HUDEP-2 (cell line): ENCODE measurements around the gene CD58.

Experiments used
- DNase-seq, 76 experiments: peaks; one replicate each; lab custom pipeline; 2025; ENCODE audit not compliant: unreplicated experiment in 76 of 76; lab: John Stamatoyannopoulos, UW

Gene CD58

DNA sequence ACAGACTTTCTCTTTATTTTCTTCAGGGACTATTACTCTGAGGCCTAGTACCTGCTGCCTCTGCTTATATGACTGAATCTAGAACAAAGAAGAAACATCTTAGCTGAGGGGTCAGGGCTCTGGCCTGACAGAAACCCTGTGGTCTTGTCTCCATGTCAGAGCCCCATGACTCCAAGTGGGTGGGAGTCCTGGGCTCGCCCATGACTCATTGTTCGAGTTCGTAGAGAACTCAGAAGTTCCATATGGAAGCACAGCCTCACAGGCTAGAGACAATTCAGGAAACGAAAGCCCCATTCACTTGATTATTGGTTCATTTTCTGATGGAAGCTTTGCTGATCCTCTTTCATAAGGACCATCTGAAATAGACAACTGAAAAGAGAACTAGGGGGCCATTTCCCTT is 73.2 kb downstream of the CD58 start:
- no peak for DNase-seq

DNA sequence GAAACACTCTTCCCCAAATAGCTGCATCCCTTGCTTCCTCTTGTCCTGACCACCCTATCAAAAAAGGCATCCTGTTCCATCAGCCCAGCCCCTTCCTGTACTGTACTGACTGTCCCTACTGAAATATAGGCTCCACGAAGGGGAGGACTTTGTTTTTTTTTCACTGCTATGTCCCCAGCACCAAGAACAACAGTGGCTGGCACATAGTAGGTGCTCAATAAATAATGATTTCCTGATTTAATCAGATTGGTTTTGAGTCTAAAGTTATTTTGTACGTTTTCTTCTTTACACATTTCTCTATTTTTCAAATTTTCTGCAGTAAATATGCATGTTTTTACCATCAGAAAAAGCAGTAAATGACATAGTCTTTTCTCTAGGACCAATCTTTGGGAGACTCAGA is 73.9 kb downstream of the CD58 start:
- DNase-seq = no peak

DNA sequence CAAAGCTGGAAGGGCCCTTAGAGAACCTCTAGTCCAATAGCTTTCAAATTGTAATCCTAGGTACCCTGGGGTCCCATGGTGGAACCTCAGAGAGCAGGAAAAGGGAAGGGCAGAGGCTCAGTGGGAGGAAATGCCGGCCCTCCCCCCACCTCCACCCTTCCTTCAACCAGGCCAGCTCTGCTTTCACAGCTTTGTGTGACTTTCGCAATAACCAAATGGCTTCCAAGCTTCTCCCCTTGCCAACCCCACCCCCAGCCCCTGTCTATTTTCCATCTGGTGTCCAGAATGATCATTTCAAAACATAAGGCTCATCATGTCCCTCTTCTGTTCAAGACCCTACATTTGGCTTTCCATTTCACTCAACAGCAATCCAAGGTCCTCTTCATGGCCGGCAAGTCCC is 74.4 kb downstream of the CD58 start:
- DNase-seq = no peak

DNA sequence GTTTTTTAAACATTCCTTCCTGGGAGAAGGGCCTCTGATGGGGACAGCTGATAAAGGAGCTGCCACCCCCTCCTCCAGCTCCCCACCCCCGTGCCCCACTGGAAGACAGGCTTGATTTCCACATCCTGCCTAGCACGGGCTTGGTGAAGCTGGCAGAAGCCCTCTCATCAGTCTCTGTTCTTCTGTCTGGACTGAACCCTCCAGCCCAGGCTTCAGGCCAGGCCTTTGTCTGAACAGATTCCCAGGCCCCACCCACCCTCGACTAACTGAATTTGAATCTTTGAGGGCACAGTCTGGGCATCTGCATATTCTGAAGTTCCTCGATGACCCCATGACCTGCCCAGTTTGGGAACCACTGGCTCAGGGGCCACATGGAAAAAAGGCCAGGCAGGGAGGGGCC is 75.3 kb downstream of the CD58 start:
- no peak for DNase-seq

DNA sequence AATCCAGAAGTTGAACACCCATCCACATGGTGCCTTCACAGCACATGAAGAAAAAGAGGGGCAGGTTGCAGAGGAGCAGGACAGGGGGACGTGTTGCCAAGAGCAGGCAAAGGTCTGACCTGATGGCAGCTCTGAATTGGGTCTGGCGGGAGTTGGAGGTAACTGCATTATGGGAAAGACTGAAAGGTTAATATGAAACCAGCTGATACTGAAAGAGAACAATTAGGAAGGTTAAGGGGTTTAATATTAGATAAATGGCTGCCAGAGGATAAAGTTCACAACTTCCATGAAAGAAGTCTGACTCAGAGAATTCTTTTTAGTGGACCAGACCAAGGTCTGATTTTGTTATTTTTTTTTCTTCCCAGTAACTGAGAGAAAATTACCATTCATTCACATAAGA is 76.1 kb downstream of the CD58 start:
- no peak for DNase-seq

DNA sequence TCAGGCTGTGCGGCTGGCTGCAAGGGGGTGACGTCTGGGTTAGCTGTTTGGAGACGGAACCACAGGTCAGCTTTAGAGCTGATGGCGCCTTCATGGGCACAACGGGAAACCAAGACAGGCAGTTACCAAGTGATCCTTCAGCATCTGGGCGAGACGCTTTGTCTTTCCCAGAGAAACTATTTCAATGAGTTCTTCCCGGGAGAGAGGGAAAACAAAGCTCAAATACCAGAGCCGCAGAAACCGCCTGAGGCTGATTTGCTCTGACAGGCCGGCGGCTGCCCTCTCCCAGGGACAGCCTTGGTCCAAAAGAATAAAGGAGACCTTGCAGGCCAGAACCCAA is 76.5 kb downstream of the CD58 start:
- DNase-seq = no peak

DNA sequence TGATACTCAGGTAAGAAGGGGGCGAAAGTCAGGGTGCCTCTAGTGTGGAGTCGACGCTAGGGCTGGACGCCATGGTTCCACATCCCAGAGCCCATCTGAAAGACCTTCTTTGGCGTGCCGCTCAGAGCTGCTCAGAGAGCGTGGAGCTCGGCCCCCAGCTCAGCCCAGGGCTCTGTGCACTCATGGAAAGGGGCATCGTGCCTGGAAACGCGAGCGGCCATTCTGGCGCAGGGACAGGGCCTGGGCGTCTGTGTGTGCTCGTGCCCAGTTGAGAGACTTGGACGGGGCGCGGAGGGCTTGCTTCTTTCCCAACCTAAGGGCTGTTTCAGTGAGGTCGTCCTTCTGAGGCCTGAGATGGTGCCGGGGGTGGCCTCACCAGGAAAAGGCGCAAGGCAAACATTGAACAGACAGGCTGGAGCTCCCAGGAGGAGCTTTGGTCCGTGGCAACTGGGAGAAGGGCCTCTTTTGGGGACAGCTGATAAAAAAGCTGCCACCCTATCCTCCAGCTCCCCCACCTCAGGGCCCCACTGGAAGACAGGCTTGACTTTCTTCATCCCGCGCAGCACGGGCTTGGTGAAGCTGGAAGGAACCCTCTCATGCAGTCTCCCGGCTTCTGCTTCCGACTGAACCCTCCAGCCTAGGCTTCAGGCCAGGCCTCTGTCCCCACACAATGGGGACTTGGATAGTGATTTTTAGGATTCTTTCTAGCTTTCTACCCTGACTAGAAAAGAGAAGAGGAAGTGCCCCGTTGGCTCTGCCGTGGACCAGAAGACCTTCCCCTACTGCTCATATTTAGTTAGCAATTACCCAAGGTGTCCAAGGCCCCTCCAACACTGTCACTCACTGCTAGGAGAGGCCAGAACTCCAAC is 77.1 kb downstream of the CD58 start:
- no peak for DNase-seq

DNA sequence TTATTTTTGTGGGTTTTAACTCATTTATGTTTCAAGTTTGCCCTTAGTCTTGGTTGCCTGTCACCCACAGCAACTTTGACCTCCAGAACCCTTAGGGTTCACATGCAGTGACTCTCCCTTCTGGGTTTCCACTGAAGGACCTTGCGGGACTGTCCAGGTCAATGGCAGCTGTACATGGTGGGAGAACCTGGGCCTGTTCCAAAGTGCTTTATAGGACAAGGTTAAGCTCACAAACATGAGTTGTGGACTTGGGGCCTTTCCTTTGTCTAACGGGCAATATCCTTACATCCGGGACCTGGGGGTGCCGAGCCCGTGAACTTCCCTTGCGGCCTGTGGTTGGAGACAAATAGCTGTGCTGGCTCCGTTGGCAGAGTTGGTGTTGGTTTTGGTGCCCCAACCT is 77.8 kb downstream of the CD58 start:
- no peak for DNase-seq

DNA sequence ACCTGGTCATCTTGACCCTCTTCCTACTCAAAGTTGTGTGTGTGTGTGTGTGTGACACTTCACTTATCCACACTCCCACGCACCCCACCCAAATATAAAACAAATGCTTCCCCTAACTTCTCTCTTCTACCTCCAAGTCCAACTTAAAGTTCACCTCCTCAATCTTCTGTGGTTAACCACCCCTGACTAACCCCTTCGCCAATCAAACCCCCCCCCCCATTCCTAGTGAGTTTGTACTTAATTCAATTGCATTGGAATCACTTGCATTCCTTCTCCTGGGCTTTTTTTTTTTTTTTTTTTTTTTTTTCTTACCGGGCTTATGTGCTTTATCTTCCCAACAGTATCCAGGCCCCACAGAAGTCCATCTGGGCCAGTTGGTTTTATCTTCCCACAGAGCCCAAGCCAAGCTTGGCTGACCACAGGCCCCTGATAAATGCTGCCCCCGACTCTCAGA is 78.4 kb downstream of the CD58 start:
- DNase-seq = peak in 52 of 76 experiments; percentile 62 to 100 (median 94)

DNA sequence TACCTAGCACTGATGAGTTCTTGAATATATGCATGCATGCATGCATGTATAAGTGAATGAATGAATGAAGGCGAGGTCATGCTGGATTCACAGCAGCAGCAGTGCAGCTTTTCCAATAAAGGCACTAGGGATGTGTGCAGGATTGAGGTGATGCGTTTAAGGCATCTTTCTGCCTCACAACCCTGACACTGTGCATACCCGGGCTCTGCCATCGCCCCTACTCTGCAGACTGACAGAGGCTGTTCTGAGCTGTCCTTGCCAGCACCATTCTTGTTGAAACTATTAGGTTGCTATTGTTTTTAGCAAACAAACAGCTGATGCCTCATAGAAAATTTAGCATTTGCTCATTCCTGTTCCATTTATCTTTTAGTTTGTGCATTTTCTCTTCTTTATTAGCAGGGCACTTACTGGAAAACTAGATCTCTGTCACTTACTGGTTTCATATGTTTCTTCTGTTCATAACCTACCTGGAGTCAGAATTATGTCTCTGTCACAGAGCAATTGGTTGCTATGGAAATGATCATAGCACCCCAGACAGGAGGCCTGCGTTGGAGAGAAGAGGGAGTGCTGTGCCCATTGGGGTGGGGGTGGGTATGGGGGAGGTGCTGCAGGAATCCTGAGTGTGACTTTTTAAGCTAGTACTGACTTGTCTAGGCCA is 79.0 kb downstream of the CD58 start:
- DNase-seq = no peak

DNA sequence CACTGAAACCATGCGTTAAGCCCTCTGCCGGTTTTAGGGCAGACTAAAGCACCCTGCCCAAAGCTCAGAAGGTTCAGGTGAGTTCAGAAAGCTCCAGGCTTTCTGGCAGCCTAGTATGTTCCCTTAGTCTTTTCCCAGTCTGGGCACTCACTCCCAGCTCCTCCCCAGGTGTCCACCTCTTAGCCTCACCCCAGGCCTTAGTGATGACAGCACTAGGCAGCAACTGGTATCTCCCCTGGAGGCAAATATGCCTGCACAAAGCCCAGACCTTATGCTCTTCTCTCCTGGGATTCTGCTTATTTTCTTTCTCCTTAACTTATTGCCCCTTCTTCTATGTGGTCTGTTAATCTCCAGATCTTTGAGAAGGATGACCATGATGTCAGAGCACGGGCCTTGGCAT is 80.2 kb downstream of the CD58 start:
- no peak for DNase-seq

DNA sequence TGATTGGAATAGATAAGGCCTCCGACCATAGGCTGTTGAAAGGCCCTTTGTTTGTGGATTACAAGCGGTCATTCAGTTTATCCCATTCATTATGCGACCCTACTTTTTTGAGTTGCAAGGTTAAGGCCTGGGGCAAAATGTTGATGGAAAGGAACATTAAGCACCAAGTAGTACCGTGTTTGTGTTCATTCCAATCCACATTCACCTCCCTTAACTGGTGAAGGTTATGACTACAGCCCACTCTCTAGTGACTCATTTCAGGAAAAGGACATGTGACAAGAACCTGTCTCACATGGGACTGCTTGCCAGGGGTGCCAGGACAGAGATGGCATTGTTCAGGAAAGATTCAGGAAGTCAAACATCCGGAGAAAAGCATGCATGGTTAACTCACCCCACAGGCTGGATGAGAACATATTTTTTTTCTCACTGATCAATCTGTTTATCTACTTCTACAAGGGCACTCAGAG is 81.6 kb downstream of the CD58 start:
- DNase-seq = no peak

DNA sequence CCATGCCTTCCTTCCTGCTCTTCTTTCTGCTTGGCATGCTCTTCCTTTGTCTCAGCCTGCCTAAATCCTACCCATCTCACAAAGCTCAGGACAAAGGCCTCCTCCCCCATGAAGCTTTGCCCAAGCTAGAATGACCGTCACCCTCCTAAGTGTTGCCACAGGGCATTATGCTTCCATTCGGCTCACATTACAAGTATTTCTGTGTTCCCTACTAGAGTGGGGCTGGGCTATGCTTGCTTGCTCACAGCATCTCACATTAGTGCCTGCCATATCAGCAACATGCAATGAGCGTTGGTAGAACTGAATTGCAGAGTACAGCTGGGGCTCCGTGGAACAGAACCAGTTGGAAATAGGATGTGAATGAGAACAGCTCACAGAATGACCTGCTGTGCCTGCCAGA is 82.8 kb downstream of the CD58 start:
- DNase-seq = no peak

DNA sequence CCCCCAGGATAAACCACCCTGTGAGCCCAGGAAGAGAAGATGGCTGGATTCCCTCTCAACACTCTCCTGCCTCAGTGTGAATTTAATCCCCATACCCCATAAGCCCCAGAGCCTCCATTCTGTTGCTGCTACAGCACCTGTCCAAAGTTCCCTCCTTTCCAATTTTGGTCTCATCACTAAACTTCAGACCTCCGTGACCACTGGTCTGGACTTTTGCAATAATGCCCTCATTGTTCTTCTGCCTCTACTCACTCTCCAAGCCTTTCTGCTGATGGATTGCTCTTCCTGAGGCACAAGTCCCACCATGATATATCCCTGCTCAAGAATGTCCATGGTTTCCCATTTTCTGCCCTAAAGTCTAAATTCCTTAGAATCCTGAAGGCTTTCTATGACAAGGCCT is 83.2 kb downstream of the CD58 start:
- DNase-seq = no peak

DNA sequence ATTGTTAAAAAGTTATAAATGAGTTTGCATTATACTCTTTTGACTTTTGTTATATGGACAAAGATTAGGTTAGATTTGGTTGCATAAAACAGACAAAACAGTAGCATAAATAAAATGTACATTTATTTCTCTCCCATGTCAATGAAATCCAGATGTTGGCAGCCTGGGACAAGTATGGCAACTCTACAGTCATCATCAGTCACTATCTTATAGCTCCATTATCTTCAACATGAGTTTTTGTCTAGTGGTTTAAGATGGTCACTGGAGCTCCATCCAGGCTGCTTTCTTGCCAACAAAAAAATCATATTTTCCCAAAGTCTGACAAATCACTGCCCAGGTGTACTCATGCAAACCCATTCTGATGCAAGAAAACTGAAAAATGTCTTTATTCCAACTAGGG is 83.8 kb downstream of the CD58 start:
- no peak for DNase-seq

DNA sequence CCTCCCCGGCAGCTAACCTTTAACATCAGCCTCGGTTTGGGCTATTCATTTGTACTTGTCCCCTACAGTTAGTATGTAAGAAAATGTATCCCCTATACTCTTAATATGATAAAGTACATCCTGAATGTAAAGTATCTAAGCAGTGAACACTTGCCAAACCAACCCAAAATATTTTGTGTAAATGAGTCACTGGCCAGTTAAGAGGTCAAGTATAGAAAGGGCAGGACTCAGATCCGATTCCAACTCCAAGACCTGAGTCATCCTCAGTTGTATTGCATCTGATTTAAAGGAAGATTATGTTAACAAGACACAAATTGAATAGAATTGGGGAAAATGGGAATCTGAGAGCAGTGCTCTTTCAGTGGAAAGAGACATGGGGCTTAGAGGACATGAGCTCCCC is 84.4 kb downstream of the CD58 start:
- no peak for DNase-seq

DNA sequence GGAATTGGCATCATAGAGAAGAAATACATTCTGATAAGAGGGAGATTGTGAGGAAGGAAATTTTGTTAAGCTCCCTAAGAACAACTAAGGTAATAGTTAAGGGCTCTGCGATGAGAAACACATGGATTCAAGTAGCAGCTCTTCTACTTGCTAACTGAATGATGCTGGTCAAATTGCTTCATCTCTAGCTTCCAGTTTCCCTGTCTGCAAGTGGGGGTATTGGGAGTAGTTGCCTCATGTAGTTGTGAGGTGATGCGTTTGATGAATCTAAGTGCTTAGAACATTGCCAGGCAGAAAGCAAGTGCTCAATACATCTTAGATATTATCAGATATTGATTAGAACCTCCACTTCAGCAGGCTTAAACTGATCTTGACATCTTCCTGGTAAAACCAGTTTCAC is 84.8 kb downstream of the CD58 start:
- DNase-seq = no peak

DNA sequence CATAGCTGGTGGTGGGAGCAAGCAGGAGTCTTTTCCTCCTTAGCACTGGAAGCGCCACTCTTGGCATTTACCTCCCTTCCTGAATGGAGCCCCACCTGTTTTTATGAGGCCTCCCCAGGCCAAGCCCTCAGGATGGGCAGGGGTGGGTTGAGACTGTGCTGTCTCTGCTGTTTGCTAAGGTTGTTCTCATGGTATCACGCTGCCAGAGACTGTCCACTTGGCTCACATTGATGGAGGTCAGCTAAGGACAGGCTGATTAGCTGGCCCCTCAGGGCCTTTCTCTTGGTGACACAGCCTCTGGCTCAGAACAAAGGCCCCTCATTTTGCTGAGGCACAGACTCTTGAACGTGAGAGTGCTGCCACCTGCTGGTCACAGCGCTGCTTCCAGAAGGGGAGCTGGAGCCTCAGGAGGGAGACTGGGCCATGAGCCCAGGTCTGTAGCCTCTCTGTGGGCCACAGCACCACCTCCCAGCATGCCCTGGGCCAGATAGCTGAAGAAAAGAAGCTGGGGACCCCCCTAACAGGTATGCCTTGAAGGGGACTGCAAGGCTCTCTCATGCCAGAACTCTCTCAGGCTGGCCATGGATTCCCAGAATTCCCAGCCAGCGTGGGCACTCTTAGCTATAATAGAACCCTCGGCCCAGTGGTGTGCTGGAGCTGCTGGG is 85.6 kb downstream of the CD58 start:
- peak in 70 of 76 experiments; percentile 6 to 84 (median 66) for DNase-seq

DNA sequence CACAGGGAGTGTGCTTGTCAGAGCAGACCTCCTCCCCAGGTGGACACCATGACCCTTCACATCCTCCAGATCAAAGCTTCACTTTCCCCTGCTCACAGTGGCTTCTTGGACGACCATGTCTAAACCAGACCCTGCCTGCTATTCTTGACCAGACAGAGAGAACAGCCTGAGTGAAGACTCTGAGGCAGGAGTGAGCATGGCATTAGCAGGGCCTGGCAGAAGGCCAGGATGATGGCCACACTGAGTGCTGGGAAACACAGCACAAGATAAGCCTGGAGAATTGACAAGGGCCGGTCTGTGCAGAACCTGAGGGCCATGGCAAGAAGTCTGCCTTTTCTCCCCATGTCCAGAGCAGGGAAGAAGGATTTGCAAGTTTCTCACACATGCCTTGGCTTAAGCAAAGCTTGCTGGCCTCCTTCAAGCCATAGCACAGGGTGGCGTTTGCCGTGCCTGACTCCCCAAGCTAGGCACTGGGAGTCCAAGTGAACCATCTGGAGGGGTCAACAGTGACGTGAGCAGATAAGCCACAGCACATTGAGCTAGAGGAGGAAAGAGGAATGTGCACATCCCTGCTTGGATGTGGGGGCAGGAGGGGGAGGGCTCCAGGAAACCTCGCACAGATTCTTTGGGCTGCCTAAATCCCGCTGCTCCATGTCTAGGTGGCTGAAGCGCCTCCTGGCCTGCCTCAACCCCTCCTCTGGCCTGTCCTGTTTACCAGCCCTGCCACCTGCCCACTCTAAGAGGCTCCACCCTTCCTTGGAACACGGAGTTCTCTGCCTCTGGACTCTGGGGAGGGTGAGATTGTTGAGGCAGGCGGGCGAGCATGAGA is 87.1 kb downstream of the CD58 start:
- peak in 66 of 76 experiments; percentile 8 to 78 (median 52) for DNase-seq

DNA sequence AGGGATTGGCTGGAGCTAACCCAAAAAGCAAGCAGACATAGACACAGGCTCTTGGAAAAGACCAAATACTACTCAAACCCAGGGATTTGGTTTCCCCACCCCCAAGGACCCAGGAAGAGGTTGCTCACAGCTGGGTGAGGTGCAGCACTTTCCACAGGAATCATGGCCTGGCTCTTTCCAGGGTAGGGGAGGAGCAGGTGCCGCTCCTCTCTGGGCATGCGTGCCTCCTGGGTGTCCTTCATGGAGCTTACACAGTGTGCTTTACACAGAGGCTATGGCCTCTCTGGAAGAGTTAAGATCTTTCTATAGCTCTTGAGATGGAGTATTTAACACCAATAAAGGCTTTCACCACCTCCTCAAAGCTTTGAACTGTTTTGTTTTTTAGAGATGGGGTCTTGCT is 88.3 kb downstream of the CD58 start:
- no peak for DNase-seq

DNA sequence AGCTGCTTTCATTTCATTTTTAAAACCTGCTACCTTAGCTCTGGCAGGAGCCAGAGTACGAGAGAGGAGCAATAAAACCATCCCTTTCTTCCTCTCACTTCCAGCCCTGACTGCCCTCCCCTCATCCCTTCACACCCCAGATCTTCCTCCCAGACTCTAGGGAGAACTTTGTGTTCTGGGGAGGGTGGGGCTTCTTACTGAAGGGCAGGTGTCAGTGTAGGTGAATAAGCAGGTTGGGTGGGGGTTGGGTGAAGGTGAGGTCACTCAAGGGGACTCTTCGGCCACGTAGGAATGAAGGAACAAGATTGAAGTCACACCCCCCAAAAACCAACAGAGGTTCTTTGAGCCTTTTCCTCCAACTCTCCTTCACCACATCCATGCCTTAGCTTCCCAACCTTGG is 88.9 kb downstream of the CD58 start:
- no peak for DNase-seq
